T-helper 2 cell treated with Interferon-gamma antibody and Interleukin-4, amounts not matched to agents 100 ng/mL and 5 ng/mL, for 36 hours (primary cell): Measurements from ENCODE around the gene ADAP1. TPM values are rescaled to one million over a fixed set of nuclear protein-coding genes. Genes with fewer than 3 reads are reported as not detected.

Source experiments
- total RNA-seq: library from RNA; stranded (reverse); gene quantifications from 2 replicates; pipeline ENCODE4 v1.2.3, GENCODE V29; 2022

Gene ADAP1
- total RNA-seq, 1 donor from 2014 or later, result 25.0 TPM

Other genes with a start within 250 kb of the ADAP1 start
- gene DNAAF5, start 228.0 kb downstream of the ADAP1 start, total RNA-seq, result 25.0 and 25.7 TPM in 2 replicates
- gene PRKAR1B, start 227.4 kb downstream of the ADAP1 start, total RNA-seq, result 32.5 and 32.7 TPM in 2 replicates
- 61.3 and 63.3 TPM in 2 replicates for gene SUN1, start 122.2 kb downstream of the ADAP1 start, total RNA-seq
- gene GET4, start 78.1 kb downstream of the ADAP1 start, total RNA-seq, result 35.2 and 40.2 TPM in 2 replicates
- 17.1 and 18.8 TPM in 2 replicates for gene COX19, start 20.9 kb upstream of the ADAP1 start, total RNA-seq
- gene CYP2W1, start 28.5 kb upstream of the ADAP1 start, total RNA-seq, result not detected in 2 replicates
- 13.8 and 17.0 TPM in 2 replicates for gene GPR146, start 89.9 kb upstream of the ADAP1 start, total RNA-seq
- 0.14 and 0.25 TPM in 2 replicates for gene GPER1, start 133.4 kb upstream of the ADAP1 start, total RNA-seq
- 20.9 and 21.8 TPM in 2 replicates for gene ZFAND2A, start 205.5 kb upstream of the ADAP1 start, total RNA-seq